ENCODE data around the gene PABPC1L. TPM values are rescaled to one million over a fixed set of nuclear protein-coding genes. Genes with fewer than 3 reads are reported as not detected.

PABPC1L gene
- total RNA-seq, 1 donor from 2014 or later, result 17.3 TPM

DNA sequence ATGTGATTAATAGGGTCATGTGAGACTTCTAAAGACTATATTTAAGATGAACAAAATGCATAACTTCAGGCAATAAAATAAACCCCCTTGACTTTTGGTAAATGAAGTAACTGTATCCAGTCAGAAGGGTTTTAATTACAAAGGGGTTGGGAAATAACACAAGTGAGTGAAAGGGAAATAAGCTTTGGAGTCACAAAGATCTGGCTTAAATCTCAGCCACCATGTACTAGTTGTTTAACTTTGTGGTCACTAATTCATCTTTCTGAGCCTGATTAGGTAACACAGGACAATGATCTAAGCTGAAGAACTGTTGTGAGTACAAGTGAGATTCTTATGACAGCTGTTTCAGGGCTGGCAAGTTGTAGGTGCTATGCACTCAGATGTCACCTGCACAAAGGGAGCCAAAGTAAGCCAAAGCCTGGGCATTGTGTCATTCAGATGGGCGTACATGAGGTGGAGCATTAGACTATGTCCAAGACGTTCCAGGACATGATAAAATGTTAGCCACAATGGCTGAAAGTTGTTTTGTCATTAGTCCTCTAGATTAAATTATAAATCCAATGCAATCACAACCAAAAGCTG is 36.5 kb downstream of the PABPC1L start:
- no peak overlapping the region for H3K27ac Mint-ChIP-seq (ENCODE audit: unreplicated experiment)
- no peaks in the 10 kb centered on the region for H3K4me1 Mint-ChIP-seq (ENCODE audit: unreplicated experiment)
- peaks cover 7% of the 10 kb centered on the region for H3K27me3 Mint-ChIP-seq (ENCODE audit: unreplicated experiment)
- no peak for DNase-seq (ENCODE audit: low spot score)
- TF ChIP-seq, protein P1, sequence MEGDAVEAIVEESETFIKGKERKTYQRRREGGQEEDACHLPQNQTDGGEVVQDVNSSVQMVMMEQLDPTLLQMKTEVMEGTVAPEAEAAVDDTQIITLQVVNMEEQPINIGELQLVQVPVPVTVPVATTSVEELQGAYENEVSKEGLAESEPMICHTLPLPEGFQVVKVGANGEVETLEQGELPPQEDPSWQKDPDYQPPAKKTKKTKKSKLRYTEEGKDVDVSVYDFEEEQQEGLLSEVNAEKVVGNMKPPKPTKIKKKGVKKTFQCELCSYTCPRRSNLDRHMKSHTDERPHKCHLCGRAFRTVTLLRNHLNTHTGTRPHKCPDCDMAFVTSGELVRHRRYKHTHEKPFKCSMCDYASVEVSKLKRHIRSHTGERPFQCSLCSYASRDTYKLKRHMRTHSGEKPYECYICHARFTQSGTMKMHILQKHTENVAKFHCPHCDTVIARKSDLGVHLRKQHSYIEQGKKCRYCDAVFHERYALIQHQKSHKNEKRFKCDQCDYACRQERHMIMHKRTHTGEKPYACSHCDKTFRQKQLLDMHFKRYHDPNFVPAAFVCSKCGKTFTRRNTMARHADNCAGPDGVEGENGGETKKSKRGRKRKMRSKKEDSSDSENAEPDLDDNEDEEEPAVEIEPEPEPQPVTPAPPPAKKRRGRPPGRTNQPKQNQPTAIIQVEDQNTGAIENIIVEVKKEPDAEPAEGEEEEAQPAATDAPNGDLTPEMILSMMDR (IDR thresholded peaks at IDR 0.05; ENCODE audit: unreplicated experiment), result no peak
- H3K4me3 Mint-ChIP-seq (ENCODE audit: unreplicated experiment), result no peak overlapping the region
- H3K9me3 Mint-ChIP-seq (ENCODE audit: unreplicated experiment), result no peaks in the 10 kb centered on the region
- H3K36me3 Mint-ChIP-seq (ENCODE audit: low read depth, unreplicated experiment), result peaks cover 47% of the 10 kb centered on the region

DNA sequence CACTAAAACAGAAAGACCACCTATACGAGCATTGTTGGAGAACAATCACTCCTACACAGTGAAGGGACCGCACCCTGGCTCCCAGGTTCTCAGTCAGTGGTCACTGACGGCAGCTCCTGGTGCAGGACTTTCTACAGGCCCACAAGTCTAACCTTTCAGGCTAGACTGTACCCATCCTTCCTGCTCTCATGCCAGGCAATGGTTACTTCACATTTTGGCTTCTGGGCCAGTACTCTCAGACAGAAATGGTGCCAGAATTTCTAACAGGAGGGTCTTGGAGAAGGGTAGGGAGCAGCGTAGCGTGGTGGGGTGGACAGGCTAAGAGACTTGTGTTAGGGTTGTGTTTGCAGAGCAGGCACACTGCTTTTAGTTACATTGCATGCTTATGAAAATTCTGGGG is 38.2 kb downstream of the PABPC1L start:
- Mint-ChIP-seq H3K9me3 (ENCODE audit: unreplicated experiment) (no peaks in the 10 kb centered on the region), H3K4me3 (ENCODE audit: unreplicated experiment) (no peak overlapping the region), H3K27me3 (ENCODE audit: unreplicated experiment) (peaks cover 4% of the 10 kb centered on the region), H3K4me1 (ENCODE audit: unreplicated experiment) (no peaks in the 10 kb centered on the region), H3K36me3 (ENCODE audit: low read depth, unreplicated experiment) (peaks cover 59% of the 10 kb centered on the region), H3K27ac (ENCODE audit: unreplicated experiment) (no peak overlapping the region)
- TF ChIP-seq, protein P1 (IDR thresholded peaks at IDR 0.05; ENCODE audit: unreplicated experiment), result no peak
- DNase-seq (ENCODE audit: low spot score), result no peak

DNA sequence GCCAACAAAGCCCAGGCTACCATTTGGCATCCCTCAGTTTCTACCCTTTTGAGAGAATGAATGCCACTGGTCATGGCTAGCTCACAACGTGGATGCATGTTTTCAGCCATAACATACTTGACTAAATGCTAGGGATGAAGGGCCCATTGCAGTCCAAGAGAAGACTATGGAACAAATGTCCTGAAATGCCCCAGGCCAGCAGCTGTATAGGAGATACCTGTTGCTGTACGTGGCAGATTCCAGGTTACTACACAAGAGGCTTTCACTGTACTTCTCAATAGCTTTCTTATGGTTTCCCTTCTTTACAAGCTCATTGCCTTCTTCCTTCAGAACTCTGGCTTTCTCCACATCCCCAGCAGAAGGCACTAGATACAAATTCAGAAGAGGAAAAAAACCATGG is 38.7 kb downstream of the PABPC1L start:
- H3K36me3 Mint-ChIP-seq (ENCODE audit: low read depth, unreplicated experiment), result peaks cover 61% of the 10 kb centered on the region
- H3K4me1 Mint-ChIP-seq (ENCODE audit: unreplicated experiment), result no peaks in the 10 kb centered on the region
- H3K9me3 Mint-ChIP-seq (ENCODE audit: unreplicated experiment), result no peaks in the 10 kb centered on the region
- H3K27ac Mint-ChIP-seq (ENCODE audit: unreplicated experiment), result no peak overlapping the region
- DNase-seq (ENCODE audit: low spot score), result no peak
- TF ChIP-seq, protein P1 (IDR thresholded peaks at IDR 0.05; ENCODE audit: unreplicated experiment), result no peak
- peaks cover 4% of the 10 kb centered on the region for H3K27me3 Mint-ChIP-seq (ENCODE audit: unreplicated experiment)
- no peak overlapping the region for H3K4me3 Mint-ChIP-seq (ENCODE audit: unreplicated experiment)

DNA sequence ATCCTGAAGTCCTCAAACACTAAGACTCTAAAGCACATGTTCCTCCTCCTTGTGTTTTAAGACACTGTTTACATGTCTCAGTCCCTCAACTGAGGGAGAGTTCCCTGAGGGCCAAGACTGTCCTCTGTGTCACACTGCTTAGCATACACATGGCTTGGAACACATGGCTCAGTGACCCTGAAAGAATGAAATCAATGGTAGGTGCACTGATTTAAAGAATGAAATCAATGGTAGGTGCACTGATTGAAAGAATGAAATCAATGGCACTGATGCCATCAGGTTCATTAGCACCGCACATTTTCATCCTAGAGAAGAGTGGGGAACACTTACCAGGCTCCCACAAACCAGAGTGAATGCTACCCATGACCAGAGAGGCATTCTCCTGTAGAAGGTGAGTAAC is 40.5 kb downstream of the PABPC1L start:
- Mint-ChIP-seq H3K27ac (ENCODE audit: unreplicated experiment) (no peak overlapping the region), H3K4me1 (ENCODE audit: unreplicated experiment) (no peaks in the 10 kb centered on the region), H3K27me3 (ENCODE audit: unreplicated experiment) (peaks cover 4% of the 10 kb centered on the region), H3K36me3 (ENCODE audit: low read depth, unreplicated experiment) (peaks cover 62% of the 10 kb centered on the region), H3K9me3 (ENCODE audit: unreplicated experiment) (no peaks in the 10 kb centered on the region), H3K4me3 (ENCODE audit: unreplicated experiment) (no peak overlapping the region)
- TF ChIP-seq, protein P1 (IDR thresholded peaks at IDR 0.05; ENCODE audit: unreplicated experiment), result no peak
- no peak for DNase-seq (ENCODE audit: low spot score)

DNA sequence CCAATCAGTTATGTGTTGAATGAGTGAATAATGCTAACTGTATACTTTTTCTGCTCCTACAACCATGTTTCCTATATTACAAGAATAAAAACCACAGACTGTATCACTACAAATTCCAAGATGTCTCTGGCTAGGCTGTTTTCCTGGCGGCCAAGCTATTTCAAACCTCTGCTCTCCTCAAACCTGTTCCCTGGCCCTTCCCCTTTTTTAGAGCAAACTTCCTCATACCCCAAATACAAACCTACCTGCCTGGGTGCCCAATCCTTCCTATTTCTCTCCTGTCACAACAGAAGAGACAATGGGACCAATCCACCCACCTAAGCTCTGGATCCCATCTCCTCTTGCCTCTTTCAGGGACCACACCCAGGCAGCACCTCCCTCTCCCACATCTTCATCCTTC is 42.9 kb downstream of the PABPC1L start:
- DNase-seq (ENCODE audit: low spot score), result no peak
- Mint-ChIP-seq H3K4me3 (ENCODE audit: unreplicated experiment) (peak overlapping the region; percentile 20), H3K27ac (ENCODE audit: unreplicated experiment) (no peak overlapping the region), H3K36me3 (ENCODE audit: low read depth, unreplicated experiment) (peaks cover 58% of the 10 kb centered on the region), H3K9me3 (ENCODE audit: unreplicated experiment) (no peaks in the 10 kb centered on the region), H3K27me3 (ENCODE audit: unreplicated experiment) (peaks cover 4% of the 10 kb centered on the region), H3K4me1 (ENCODE audit: unreplicated experiment) (no peaks in the 10 kb centered on the region)
- TF ChIP-seq, protein P1 (IDR thresholded peaks at IDR 0.05; ENCODE audit: unreplicated experiment), result no peak

Data from endothelial cell (in vitro differentiated cells).